Choroid plexus epithelial cell (primary cell): Measurements from ENCODE around the gene SLC35D1.

Experiments
- DNase-seq: peaks from one replicate; pipeline ENCODE4 v3.0.0-alpha.2; 2010; ENCODE audit warnings: low read depth
- H3K4me3 ChIP-seq: 2 replicates; pipeline ENCODE4 v1.5.1; 2011; ENCODE audit warnings: low read depth, mild to moderate bottlenecking, control low read depth, low read length, moderate library complexity
- TF ChIP-seq, protein P1 (sequence below): conservative IDR thresholded peaks from 2 replicates; pipeline ENCODE4 v1.5.1; 2011; ENCODE audit warnings: low read depth, mild to moderate bottlenecking, control low read depth, inconsistent platforms, low read length, moderate library complexity

The SLC35D1 gene

DNA sequence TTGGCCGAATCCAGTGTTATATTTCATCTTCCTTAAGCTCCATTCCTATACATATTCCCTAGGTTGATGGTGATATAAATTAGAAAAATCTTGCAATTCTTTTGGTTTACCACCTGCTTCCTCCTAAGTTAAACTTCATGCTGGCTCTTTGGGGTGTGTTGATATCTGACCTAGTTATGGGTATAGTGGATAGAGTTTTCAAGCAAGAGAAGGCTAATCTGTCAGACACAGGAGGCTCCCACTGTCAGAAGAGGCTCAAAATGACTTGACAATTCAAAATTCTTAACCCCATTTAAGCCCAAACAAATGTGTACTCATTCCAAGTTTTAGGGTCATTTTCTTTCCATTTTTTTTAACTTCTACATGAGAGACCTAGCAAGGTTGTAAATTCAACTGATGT, 8.5 kb upstream of the SLC35D1 start:
- no peak overlapping the region for H3K4me3 ChIP-seq
- DNase-seq = no peak
- TF ChIP-seq, protein P1, sequence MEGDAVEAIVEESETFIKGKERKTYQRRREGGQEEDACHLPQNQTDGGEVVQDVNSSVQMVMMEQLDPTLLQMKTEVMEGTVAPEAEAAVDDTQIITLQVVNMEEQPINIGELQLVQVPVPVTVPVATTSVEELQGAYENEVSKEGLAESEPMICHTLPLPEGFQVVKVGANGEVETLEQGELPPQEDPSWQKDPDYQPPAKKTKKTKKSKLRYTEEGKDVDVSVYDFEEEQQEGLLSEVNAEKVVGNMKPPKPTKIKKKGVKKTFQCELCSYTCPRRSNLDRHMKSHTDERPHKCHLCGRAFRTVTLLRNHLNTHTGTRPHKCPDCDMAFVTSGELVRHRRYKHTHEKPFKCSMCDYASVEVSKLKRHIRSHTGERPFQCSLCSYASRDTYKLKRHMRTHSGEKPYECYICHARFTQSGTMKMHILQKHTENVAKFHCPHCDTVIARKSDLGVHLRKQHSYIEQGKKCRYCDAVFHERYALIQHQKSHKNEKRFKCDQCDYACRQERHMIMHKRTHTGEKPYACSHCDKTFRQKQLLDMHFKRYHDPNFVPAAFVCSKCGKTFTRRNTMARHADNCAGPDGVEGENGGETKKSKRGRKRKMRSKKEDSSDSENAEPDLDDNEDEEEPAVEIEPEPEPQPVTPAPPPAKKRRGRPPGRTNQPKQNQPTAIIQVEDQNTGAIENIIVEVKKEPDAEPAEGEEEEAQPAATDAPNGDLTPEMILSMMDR = no peak

DNA sequence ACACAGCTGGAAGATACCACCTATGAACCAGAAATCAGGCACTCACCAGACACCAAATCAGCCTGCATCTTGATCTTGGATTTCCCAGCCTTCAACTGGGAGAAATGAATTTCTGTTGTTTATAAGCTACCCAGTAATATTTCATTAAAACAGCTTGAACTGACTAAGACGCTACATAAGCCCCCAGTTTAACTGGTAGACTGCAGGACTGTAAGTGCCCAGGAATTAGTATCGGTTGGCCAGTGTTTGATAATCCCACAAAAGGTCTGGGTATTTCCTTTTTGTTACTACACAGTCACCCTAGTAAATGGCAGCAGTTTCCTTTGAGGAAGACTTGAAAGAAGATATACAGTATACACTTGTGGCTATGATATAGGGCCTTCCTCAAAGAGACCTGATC, 7.3 kb upstream of the SLC35D1 start:
- TF ChIP-seq, protein P1 = no peak
- DNase-seq = peak; percentile 11
- H3K4me3 ChIP-seq = no peak overlapping the region

DNA sequence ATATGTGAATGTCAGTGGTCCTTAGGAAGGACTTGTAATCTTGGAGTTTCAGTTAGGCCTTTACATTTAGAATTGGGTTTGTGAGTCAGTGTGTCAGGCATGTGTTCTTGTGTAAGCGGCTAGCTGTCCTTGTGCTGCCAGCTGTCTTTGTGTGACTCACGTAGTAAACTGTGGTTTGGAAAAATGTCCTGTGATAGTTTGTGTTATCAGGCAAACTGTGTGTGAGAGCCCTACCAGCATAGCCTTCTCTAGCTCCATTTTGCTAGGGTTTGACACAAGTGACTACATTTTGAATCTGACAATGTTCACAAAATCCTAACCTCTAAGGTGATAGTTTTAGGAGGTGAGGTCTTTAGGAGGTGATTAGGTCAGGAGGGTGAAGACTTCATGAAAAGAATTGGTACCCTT, 6.9 kb upstream of the SLC35D1 start:
- H3K4me3 ChIP-seq = no peak overlapping the region
- TF ChIP-seq, protein P1 = no peak
- DNase-seq = peak; percentile 98

DNA sequence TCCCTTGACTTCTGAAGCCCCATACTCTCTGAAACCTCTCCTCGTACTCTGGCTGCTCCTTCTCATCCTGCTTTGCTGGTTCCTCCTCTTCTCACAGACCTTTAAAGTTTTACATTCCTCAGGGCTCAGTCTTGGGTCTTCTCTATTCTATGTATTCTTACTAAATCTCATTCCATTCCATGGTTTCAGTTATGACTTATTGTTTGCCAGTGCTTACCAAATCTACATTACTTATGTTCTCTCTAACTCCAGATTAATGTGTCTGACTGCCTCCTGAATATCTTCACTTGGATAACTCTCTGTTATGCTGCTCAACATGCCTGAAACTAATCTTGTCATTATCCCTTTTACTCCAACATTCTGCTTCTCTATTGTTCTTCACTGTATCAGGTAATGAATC, 5.4 kb upstream of the SLC35D1 start:
- H3K4me3 ChIP-seq = no peak overlapping the region
- TF ChIP-seq, protein P1 = no peak
- peak; percentile 37 for DNase-seq

DNA sequence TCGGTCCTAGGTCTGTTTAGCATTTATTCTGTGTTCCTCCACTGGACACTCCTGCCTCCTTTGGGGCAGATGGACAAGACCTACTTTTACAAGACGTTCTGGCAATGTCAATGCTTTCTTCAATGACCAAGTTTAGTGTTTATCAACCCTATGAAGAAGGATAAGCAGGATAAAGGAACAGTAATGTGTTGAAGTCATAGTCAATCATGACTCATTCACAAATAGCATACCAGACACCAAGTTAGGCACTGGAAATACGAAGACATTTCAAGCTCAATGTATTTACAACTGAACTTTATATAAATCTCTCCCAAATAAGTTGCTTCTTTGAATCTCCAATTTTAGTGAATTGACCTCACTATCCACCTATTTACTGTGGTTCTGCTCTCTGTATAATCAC, 4.8 kb upstream of the SLC35D1 start:
- DNase-seq = peak; percentile 27
- TF ChIP-seq, protein P1 = no peak
- H3K4me3 ChIP-seq = no peak overlapping the region

DNA sequence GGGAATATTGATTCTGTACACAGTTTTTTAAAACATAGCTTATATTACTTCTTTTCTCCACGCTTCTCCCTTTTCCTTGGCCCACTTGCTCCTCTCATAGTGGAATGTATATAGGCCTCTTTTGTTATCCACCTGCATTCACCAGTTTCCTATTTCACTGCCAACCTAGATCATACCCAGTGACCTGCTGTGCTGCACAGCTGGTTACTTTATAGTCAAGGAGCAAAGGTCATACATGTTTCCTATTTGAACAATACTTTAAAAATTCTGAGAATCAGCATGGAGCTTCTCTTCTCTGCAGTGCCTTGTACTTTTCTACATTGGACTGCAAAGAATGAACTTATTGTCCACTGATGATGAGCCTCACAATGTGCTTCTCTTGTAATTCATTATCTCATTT, 4.3 kb upstream of the SLC35D1 start:
- H3K4me3 ChIP-seq = no peak overlapping the region
- DNase-seq = peak; percentile 15
- TF ChIP-seq, protein P1 = no peak

DNA sequence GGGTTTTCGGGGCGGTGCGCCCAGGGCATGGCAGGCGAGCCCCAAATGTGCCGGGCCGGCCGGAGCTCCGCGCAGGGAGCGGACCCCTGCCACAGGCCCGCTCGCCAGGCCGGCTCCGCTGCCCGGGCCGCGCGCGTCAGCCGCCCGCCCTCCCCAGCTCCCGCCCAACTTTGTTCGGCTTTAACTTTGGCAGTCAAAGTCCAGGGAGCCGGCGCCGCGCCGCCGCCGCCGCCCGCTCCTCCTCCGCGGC, 488 bp downstream of the SLC35D1 start:
- TF ChIP-seq, protein P1 = no peak
- peak overlapping the region; percentile 88 for H3K4me3 ChIP-seq
- DNase-seq = no peak
